ENCODE data around the gene B3GALT4. TPM values are rescaled to one million over a fixed set of nuclear protein-coding genes. Genes with fewer than 3 reads are reported as not detected.

The B3GALT4 gene
- total and polyA plus RNA-seq, 2 donors (not counting 1 experiment from before 2014, with no cell fraction given): 10.2 to 44.1 TPM

DNA sequence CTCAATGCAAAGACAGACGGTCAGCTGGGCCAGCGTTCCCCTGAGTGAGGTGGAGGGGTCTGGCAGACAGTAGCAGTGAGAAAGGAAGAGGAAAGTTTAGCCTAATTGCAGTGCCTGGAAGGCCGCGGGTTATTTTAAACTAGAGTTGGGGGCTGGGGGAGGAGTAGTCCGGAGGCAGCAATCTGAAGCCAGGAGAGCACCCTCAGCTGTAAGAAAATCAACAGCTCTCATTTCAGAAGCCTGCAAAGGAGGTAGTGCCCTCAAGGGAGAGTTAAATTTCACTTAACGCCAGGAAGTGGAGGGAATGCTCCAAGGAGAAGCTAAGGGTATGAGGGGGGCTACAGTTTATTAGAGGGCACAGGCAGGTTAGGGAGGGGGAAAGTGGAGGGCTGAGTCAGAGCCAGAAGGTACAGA, 41.7 kb upstream of the B3GALT4 start:
- no peak overlapping the region for H3K27ac ChIP-seq (ENCODE audit: low read length in 2 of 2)
- H3K27me3 ChIP-seq (replicated peaks in 1 of 4; ENCODE audit: control extremely low read depth in 1 of 4, control insufficient read depth in 3 of 4, insufficient read depth in 4 of 4, low read length in 3 of 4): peaks cover 0 to 24% (median 3%) of the 10 kb centered on the region in 4 experiments
- no peak overlapping the region for H3K4me3 ChIP-seq (ENCODE audit: control extremely low read depth in 1 of 5, extremely low read depth in 1 of 5, insufficient read depth in 1 of 5, low read depth in 2 of 5, low read length in 4 of 5)
- CTCF ChIA-PET: interaction anchor here (0.7 to 1.3 kb wide), 2 partner anchors 52 to 141 kb away, joined by 3 read pairs; no protein-coding TSS in a partner anchor
- no peaks in the 10 kb centered on the region for H3K9me3 ChIP-seq (ENCODE audit: control extremely low read depth in 1 of 3, control insufficient read depth in 2 of 3, insufficient read depth in 1 of 3, low read length in 2 of 3)
- no peak for ATAC-seq (ENCODE audit: low read depth)
- 78% methylated on average over 4 of the region's 6 CpGs for WGBS (ENCODE audit: insufficient coverage)
- no peak overlapping the region for H3K4me3 Mint-ChIP-seq
- TF ChIP-seq, protein P1, sequence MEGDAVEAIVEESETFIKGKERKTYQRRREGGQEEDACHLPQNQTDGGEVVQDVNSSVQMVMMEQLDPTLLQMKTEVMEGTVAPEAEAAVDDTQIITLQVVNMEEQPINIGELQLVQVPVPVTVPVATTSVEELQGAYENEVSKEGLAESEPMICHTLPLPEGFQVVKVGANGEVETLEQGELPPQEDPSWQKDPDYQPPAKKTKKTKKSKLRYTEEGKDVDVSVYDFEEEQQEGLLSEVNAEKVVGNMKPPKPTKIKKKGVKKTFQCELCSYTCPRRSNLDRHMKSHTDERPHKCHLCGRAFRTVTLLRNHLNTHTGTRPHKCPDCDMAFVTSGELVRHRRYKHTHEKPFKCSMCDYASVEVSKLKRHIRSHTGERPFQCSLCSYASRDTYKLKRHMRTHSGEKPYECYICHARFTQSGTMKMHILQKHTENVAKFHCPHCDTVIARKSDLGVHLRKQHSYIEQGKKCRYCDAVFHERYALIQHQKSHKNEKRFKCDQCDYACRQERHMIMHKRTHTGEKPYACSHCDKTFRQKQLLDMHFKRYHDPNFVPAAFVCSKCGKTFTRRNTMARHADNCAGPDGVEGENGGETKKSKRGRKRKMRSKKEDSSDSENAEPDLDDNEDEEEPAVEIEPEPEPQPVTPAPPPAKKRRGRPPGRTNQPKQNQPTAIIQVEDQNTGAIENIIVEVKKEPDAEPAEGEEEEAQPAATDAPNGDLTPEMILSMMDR (IDR thresholded peaks at IDR 0.05): no peak
- no peak for TF ChIP-seq EZH2 (IDR thresholded peaks at IDR 0.05; ENCODE audit: borderline replicate concordance, insufficient read depth, low read depth, low read length, poor library complexity, severe bottlenecking)
- H3K9me3 Mint-ChIP-seq (ENCODE audit: insufficient read depth): no peaks in the 10 kb centered on the region
- no peaks in the 10 kb centered on the region for H3K79me2 ChIP-seq (ENCODE audit: control insufficient read depth, insufficient read depth, low read length)
- no peaks in the 10 kb centered on the region for H4K20me1 ChIP-seq (ENCODE audit: control insufficient read depth, insufficient read depth, low read length, poor library complexity, severe bottlenecking)
- no peaks in the 10 kb centered on the region for H3K36me3 ChIP-seq (replicated peaks in 1 of 2; ENCODE audit: control extremely low read depth in 1 of 2, control insufficient read depth in 1 of 2, extremely low read depth in 1 of 2, insufficient read depth in 2 of 2, low read length in 1 of 2)
- peaks cover 51% of the 10 kb centered on the region for H3K27me3 Mint-ChIP-seq
- H3K27ac Mint-ChIP-seq: no peak overlapping the region
- no peaks in the 10 kb centered on the region for H3K4me1 ChIP-seq (ENCODE audit: control insufficient read depth in 2 of 2, insufficient read depth in 2 of 2, low read length in 2 of 2)
- POLR2A ChIA-PET: interaction anchor here (0.8 kb wide), 1 partner anchor 36 kb away, joined by 3 read pairs; the partner anchor contains the start of genes RPS18 and VPS52
- no peaks in the 10 kb centered on the region for H3K4me1 Mint-ChIP-seq
- DNase-seq: no peak
- no peak overlapping the region for H2AFZ ChIP-seq (ENCODE audit: insufficient read depth, low read depth, low read length, poor library complexity, severe bottlenecking)
- no peak overlapping the region for H3K9ac ChIP-seq (ENCODE audit: low read length)
- intact Hi-C loops (cut with micrococcal nuclease): no loop called here
- H3K4me2 ChIP-seq (replicated peaks; ENCODE audit: low read depth, low read length, poor library complexity, severe bottlenecking): no peak overlapping the region

DNA sequence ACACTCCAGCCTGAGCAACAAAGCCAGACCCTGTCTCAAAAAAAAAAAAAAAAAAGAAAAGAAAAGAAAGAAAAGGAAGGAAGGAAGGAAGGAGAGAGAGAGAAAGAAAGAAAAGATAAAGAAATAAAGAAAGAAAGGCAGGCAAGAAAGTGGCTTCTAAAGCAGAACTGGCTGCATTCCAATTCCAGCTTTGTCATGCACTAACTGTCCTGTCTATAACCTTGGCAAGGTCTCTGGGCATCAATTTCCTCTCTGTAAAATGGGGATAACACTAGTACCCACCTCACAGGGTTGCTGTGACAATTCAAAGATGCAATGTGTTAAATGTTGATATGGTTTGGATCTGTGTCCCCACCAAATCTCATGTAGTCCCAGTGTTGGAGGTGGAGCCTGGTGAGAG, 40.6 kb upstream of the B3GALT4 start:
- H3K9me3 ChIP-seq (ENCODE audit: control extremely low read depth in 1 of 3, control insufficient read depth in 2 of 3, insufficient read depth in 1 of 3, low read length in 2 of 3): no peaks in the 10 kb centered on the region
- TF ChIP-seq, protein P1 (IDR thresholded peaks at IDR 0.05): no peak
- TF ChIP-seq EZH2 (IDR thresholded peaks at IDR 0.05; ENCODE audit: borderline replicate concordance, insufficient read depth, low read depth, low read length, poor library complexity, severe bottlenecking): no peak
- Mint-ChIP-seq H3K9me3 (ENCODE audit: insufficient read depth) (no peaks in the 10 kb centered on the region), H3K27me3 (peaks cover 55% of the 10 kb centered on the region), H3K4me1 (no peaks in the 10 kb centered on the region), H3K27ac (no peak overlapping the region), H3K4me3 (no peak overlapping the region)
- CTCF ChIA-PET: interaction anchor here (0.6 to 1.5 kb wide), 4 partner anchors 12 to 806 kb away, joined by 3 to 7 read pairs (median 3); no protein-coding TSS in a partner anchor
- DNase-seq (no peak), ATAC-seq (ENCODE audit: low read depth) (no peak)
- no peak overlapping the region for H3K27ac ChIP-seq (ENCODE audit: low read length in 2 of 2)
- H2AFZ ChIP-seq (ENCODE audit: insufficient read depth, low read depth, low read length, poor library complexity, severe bottlenecking): no peak overlapping the region
- no peaks in the 10 kb centered on the region for H3K4me1 ChIP-seq (ENCODE audit: control insufficient read depth in 2 of 2, insufficient read depth in 2 of 2, low read length in 2 of 2)
- no peaks in the 10 kb centered on the region for H3K36me3 ChIP-seq (replicated peaks in 1 of 2; ENCODE audit: control extremely low read depth in 1 of 2, control insufficient read depth in 1 of 2, extremely low read depth in 1 of 2, insufficient read depth in 2 of 2, low read length in 1 of 2)
- no peak overlapping the region for H3K4me3 ChIP-seq (ENCODE audit: control extremely low read depth in 1 of 5, extremely low read depth in 1 of 5, insufficient read depth in 1 of 5, low read depth in 2 of 5, low read length in 4 of 5)
- H3K9ac ChIP-seq (ENCODE audit: low read length): no peak overlapping the region
- H3K79me2 ChIP-seq (ENCODE audit: control insufficient read depth, insufficient read depth, low read length): no peaks in the 10 kb centered on the region
- no peaks in the 10 kb centered on the region for H4K20me1 ChIP-seq (ENCODE audit: control insufficient read depth, insufficient read depth, low read length, poor library complexity, severe bottlenecking)
- intact Hi-C loops (cut with micrococcal nuclease): no loop called here
- peaks cover 0 to 24% (median 3%) of the 10 kb centered on the region in 4 experiments for H3K27me3 ChIP-seq (replicated peaks in 1 of 4; ENCODE audit: control extremely low read depth in 1 of 4, control insufficient read depth in 3 of 4, insufficient read depth in 4 of 4, low read length in 3 of 4)
- H3K4me2 ChIP-seq (replicated peaks; ENCODE audit: low read depth, low read length, poor library complexity, severe bottlenecking): no peak overlapping the region
- POLR2A ChIA-PET: interaction anchor here (0.5 to 0.7 kb wide), 2 partner anchors 10 to 155 kb away, joined by 3 to 5 read pairs; no protein-coding TSS in a partner anchor

Measured in B cell (primary cell).